Measurements from ENCODE around the gene PTPRN2. TPM values are rescaled to one million over a fixed set of nuclear protein-coding genes. Genes with fewer than 3 reads are reported as not detected.

PTPRN2 gene
- total and polyA plus RNA-seq, 7 donors, result 3.2 to 7.1 (median 5.5) TPM

DNA sequence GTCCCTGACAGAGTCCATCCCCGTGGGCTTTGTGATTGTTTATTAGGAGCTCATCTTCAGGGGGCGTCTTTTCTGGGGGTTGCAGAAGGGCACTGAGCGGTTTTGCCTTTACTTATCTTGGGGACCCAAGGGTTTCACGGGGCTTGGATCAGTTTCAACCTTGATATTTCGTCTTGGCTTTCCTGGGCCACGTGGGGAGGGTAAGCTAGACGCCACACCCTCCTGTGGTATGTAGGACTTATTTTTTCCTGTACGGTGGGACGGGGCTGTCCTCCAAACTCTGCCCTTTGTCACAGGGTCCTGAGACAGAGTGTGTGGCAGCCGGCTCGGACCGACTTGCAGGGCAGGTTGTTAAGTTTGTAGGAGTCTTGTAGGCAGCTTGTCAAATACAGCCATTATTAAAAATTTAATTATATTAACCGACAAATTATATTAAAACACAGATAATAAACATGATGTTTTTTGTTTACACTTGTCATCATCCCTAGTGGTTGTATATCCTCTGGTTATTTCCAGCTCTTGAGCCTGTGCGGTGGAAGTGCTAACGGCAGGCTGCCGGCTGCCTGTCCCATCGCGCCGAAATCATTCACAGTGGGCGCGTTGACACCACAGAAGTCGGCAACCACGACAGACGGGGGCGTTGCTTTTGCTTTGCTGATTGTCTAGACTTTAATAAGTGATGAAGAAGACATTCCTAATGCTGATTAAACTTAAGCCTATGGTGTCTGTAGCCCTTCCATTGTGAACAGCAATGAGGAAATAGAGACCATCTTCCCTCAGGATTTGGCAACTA is 1057.7 kb downstream of the PTPRN2 start:
- no peak for DNase-seq
- no peaks in the 10 kb centered on the region for H3K36me3 ChIP-seq
- 55 to 67% methylated on average over 25 of the region's 25 CpGs for WGBS, 2 donors
- H3K9me3 ChIP-seq, result peaks cover 2 to 8% (median 4%) of the 10 kb centered on the region in 4 donors
- H3K27me3 ChIP-seq, result peaks cover 0 to 3% (median 0%) of the 10 kb centered on the region in 3 donors
- H3K27ac ChIP-seq, result no peak overlapping the region
- intact Hi-C loops (cut with DNase I), result no loop called here
- TF ChIP-seq, protein P1, sequence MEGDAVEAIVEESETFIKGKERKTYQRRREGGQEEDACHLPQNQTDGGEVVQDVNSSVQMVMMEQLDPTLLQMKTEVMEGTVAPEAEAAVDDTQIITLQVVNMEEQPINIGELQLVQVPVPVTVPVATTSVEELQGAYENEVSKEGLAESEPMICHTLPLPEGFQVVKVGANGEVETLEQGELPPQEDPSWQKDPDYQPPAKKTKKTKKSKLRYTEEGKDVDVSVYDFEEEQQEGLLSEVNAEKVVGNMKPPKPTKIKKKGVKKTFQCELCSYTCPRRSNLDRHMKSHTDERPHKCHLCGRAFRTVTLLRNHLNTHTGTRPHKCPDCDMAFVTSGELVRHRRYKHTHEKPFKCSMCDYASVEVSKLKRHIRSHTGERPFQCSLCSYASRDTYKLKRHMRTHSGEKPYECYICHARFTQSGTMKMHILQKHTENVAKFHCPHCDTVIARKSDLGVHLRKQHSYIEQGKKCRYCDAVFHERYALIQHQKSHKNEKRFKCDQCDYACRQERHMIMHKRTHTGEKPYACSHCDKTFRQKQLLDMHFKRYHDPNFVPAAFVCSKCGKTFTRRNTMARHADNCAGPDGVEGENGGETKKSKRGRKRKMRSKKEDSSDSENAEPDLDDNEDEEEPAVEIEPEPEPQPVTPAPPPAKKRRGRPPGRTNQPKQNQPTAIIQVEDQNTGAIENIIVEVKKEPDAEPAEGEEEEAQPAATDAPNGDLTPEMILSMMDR (IDR thresholded peaks at IDR 0.05), result no peak
- no peak for TF ChIP-seq POLR2A (IDR thresholded peaks at IDR 0.05)
- TF ChIP-seq POLR2AphosphoS5 (IDR thresholded peaks at IDR 0.05), result no peak
- TF ChIP-seq EP300 (IDR thresholded peaks at IDR 0.05), result no peak
- no peak overlapping the region for H3K4me3 ChIP-seq
- no peaks in the 10 kb centered on the region for H3K4me1 ChIP-seq

DNA sequence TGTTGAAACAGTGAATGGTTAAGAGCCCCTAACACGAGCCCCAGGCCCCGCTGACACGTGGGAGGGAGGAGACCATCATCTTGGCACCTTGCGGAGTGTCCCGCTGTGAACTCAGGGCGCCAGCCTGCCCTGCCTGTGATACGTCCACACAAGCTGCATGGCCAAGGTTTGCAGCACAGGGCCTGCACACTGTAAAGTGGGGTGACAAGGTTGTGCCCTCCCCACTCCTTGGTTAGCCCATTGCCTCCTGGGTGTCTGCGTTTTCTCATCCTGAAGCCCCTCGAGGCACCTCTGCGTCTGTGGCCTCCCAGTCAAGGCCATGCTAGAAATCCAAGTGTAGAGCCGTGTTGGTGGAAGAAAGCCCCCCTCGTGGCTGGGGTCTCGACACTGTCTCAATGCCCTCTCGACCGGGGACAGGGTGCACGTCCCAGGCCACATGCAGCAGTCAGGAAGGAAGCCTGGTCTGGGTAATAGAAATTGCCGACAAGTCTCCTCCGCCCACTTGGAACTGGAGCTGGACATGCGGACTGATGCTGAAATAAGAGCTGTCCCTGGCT is 1058.8 kb downstream of the PTPRN2 start:
- peaks cover 0 to 4% (median 0%) of the 10 kb centered on the region in 3 donors for H3K27me3 ChIP-seq
- no peak overlapping the region for H3K4me3 ChIP-seq
- H3K36me3 ChIP-seq, result no peaks in the 10 kb centered on the region
- H3K9me3 ChIP-seq, result peaks cover 2 to 8% (median 4%) of the 10 kb centered on the region in 4 donors
- intact Hi-C loops (cut with DNase I), result no loop called here
- no peak overlapping the region for H3K27ac ChIP-seq
- WGBS, 2 donors, result 66 to 73% methylated on average over 19 of the region's 19 CpGs
- no peaks in the 10 kb centered on the region for H3K4me1 ChIP-seq
- no peak for TF ChIP-seq POLR2A (IDR thresholded peaks at IDR 0.05)
- TF ChIP-seq, protein P1 (IDR thresholded peaks at IDR 0.05), result no peak
- TF ChIP-seq POLR2AphosphoS5 (IDR thresholded peaks at IDR 0.05), result no peak
- no peak for TF ChIP-seq EP300 (IDR thresholded peaks at IDR 0.05)
- DNase-seq, result no peak

DNA sequence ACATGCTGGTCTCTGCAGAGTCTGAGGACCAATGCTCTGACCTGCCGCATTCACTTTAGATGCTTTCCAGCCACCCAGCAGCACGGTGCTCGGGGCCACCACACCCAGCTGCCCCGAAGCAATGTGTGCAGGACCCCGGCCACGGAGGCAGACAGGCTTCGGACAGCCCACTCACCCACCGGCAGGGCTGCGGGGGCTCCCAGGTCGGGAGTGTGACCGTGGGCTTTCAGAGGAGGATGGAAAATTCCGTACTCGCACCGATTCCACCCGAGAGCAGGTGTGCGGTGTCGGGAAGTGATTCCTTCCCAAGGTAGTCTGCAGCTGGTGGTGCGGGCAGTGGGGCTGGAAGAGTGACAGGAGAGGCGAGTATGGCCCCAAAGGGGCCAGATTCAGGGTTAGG is 1059.9 kb downstream of the PTPRN2 start:
- peaks cover 0 to 15% (median 0%) of the 10 kb centered on the region in 3 donors for H3K27me3 ChIP-seq
- intact Hi-C loops (cut with DNase I), result no loop called here
- H3K4me1 ChIP-seq, result no peaks in the 10 kb centered on the region
- peaks cover 0 to 7% (median 3%) of the 10 kb centered on the region in 4 donors for H3K9me3 ChIP-seq
- no peak for TF ChIP-seq EP300 (IDR thresholded peaks at IDR 0.05)
- TF ChIP-seq, protein P1 (IDR thresholded peaks at IDR 0.05), result no peak
- WGBS, 2 donors, result 84 to 89% methylated on average over 19 of the region's 19 CpGs
- H3K36me3 ChIP-seq, result no peaks in the 10 kb centered on the region
- no peak overlapping the region for H3K4me3 ChIP-seq
- no peak for DNase-seq
- H3K27ac ChIP-seq, result no peak overlapping the region

DNA sequence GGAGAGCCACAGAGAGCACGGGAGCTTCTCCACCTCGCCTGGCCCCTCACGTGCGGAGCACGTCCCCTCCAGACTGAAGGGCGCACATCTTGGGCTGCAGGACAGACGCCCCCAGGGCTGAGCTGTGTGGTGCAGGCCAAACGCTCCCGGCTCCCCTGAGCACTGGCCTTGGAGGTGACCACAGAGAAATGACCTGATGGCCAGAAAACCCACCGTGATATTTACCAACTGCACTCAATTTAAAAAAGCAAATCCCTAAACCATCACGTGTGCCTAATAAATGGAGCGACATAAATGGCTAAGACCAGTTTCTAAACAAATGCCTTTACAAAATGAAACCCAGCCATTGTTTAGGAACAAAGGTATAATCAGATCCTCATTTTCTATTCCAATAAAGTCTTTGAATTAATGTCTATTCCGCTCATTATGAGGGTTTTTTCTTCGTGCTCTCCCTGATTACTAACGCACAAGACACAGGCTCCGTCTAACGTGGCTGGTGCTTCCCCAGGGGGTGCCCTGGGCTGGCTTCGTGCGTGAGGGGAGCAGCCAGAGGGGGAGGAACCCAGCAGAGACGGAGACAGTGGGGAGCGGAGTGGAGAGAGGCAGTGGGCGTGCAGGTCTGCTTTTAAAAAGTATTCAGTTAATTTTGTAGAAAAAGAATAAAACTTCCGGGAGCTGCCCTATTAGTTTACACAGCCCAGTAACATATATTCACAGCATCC is 1060.5 kb downstream of the PTPRN2 start:
- peaks cover 0 to 20% (median 0%) of the 10 kb centered on the region in 3 donors for H3K27me3 ChIP-seq
- no peaks in the 10 kb centered on the region for H3K36me3 ChIP-seq
- 80 to 81% methylated on average over 23 of the region's 23 CpGs for WGBS, 2 donors
- H3K4me3 ChIP-seq, result no peak overlapping the region
- DNase-seq, result no peak
- no peak overlapping the region for H3K27ac ChIP-seq
- H3K4me1 ChIP-seq, result no peaks in the 10 kb centered on the region
- peaks cover 0 to under 1% (median under 1%) of the 10 kb centered on the region in 4 donors for H3K9me3 ChIP-seq
- TF ChIP-seq EP300 (IDR thresholded peaks at IDR 0.05) (no peak), POLR2A (IDR thresholded peaks at IDR 0.05) (no peak), POLR2AphosphoS5 (IDR thresholded peaks at IDR 0.05) (no peak)
- TF ChIP-seq, protein P1 (IDR thresholded peaks at IDR 0.05), result no peak
- intact Hi-C loops (cut with DNase I), result no loop called here

Measured in sigmoid colon (tissue), 7 donors.